Measurements from ENCODE around the gene GPR157. TPM values are rescaled to one million over a fixed set of nuclear protein-coding genes. Genes with fewer than 3 reads are reported as not detected.
"Not testable (repeated sequence)": the region's sequence is repeated elsewhere in the genome, so short reads cannot be mapped to it uniquely, and the experiment has no call there.

The GPR157 gene
- total RNA-seq, 1 experiment from 2014 or later = not detected

DNA sequence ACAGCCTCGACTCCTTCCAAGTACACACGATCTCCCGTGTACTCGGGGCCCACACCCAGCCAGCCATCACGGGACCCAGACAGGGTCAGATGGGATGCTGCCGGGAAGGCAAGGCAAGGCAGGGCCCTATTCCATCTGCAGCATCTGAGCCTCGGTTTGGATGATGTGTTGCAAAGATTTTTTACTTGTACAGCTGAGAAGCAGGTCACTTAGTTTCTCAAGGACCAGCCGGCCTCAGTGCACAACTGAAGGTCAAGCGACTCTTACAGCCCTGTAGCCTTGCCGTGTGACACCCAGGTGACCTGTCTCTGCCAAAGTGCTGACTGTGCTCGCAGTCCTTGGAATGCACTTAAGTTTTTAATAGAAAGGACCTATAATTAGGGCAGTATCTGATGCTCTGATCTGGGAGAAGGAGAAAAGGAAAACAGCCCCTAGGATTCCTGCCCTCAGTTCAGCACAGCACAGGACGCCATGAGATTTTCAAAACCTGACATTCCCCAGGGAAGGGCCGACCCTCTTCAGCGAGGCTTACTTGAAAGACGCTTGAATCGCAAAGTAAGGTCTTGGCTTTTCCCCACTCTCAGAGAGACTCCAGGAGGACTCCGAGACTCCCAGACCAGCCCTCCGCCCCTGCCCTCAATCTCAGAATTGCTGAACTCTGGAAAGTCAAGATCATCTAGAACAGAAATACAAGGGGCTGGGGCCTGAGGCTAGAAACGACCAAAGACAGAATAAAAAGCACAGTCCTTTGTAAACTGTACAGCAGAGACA is 1.3 kb downstream of the GPR157 start:
- H3K79me2 ChIP-seq (ENCODE audit: low read length) = no peaks in the 10 kb centered on the region
- no peak overlapping the region for H3K27ac ChIP-seq (ENCODE audit: low read length)
- peaks cover 35% of the 10 kb centered on the region for H3K4me1 ChIP-seq (ENCODE audit: low read length)
- no peaks in the 10 kb centered on the region for H3K9me3 ChIP-seq (ENCODE audit: low read length)
- H3K9ac ChIP-seq (ENCODE audit: low read length) = no peak overlapping the region
- no peaks in the 10 kb centered on the region for H3K9me2 ChIP-seq (replicated peaks; ENCODE audit: insufficient read depth, low read length)
- H3K36me3 ChIP-seq (ENCODE audit: insufficient read depth, low read length) = no peaks in the 10 kb centered on the region
- DNase-seq = no peak
- H3K27me3 ChIP-seq (ENCODE audit: low read length) = no peaks in the 10 kb centered on the region
- H3K4me3 ChIP-seq (ENCODE audit: low read length) = no peak overlapping the region
- H4K20me1 ChIP-seq (ENCODE audit: insufficient read depth, low read depth, low read length) = no peaks in the 10 kb centered on the region
- H3K4me2 ChIP-seq (ENCODE audit: low read depth, low read length, poor library complexity, severe bottlenecking) = no peak overlapping the region
- no peak overlapping the region for H2AFZ ChIP-seq (ENCODE audit: low read length)

DNA sequence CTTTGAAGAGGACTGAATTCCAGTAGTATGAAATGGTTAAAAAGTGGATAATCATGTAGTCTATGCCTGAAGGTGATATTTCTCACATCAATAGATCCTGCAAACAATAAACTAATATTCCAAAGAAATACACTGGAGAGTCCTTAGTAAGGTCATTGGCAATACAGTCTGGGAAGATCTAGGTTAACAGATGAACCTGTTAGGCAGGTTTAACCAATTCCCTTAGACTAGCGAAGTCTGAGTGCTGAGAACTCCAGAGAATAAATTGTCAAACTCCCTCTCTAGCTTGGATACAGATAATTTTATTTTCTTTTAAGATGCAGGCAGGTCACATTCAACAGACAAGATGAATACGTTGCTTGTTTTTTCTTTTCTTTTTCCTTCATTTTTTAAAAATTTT is 2.4 kb downstream of the GPR157 start:
- H3K4me1 ChIP-seq (ENCODE audit: low read length) = peaks cover 30% of the 10 kb centered on the region
- no peaks in the 10 kb centered on the region for H3K79me2 ChIP-seq (ENCODE audit: low read length)
- DNase-seq = no peak
- no peak overlapping the region for H2AFZ ChIP-seq (ENCODE audit: low read length)
- H3K27me3 ChIP-seq (ENCODE audit: low read length) = no peaks in the 10 kb centered on the region
- H3K9me3 ChIP-seq (ENCODE audit: low read length) = no peaks in the 10 kb centered on the region
- no peak overlapping the region for H3K4me3 ChIP-seq (ENCODE audit: low read length)
- no peaks in the 10 kb centered on the region for H4K20me1 ChIP-seq (ENCODE audit: insufficient read depth, low read depth, low read length)
- H3K9me2 ChIP-seq (replicated peaks; ENCODE audit: insufficient read depth, low read length) = no peaks in the 10 kb centered on the region
- H3K27ac ChIP-seq (ENCODE audit: low read length) = no peak overlapping the region
- H3K36me3 ChIP-seq (ENCODE audit: insufficient read depth, low read length) = no peaks in the 10 kb centered on the region
- H3K4me2 ChIP-seq (ENCODE audit: low read depth, low read length, poor library complexity, severe bottlenecking) = no peak overlapping the region
- no peak overlapping the region for H3K9ac ChIP-seq (ENCODE audit: low read length)

DNA sequence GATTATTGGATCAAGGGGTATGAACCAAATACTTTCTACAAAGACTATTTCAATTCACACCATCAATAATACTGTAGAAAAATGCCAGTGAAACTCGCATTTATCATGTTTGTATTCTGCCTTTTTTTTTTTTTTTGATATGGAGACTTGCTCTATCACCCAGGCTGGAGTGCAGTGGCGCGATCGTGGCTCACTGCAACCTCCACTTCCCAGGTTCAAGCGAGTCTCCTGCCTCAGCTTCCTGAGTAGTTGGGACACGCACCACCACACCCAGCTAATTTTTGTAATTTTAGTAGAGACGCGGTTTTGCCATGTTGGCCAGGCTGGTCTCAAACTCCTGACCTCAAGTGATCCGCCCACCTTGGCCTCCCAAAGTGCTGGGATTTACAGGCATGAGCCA is 3.1 kb downstream of the GPR157 start:
- not testable (repeated sequence) for H3K9me3 ChIP-seq (ENCODE audit: low read length); H3K4me3 ChIP-seq (ENCODE audit: low read length); H3K4me2 ChIP-seq (ENCODE audit: low read depth, low read length, poor library complexity, severe bottlenecking); H3K9ac ChIP-seq (ENCODE audit: low read length); H3K27ac ChIP-seq (ENCODE audit: low read length); DNase-seq; H3K36me3 ChIP-seq (ENCODE audit: insufficient read depth, low read length); H3K27me3 ChIP-seq (ENCODE audit: low read length); H3K79me2 ChIP-seq (ENCODE audit: low read length); H2AFZ ChIP-seq (ENCODE audit: low read length); H4K20me1 ChIP-seq (ENCODE audit: insufficient read depth, low read depth, low read length); H3K9me2 ChIP-seq (replicated peaks; ENCODE audit: insufficient read depth, low read length)
- peaks cover 27% of the 10 kb centered on the region for H3K4me1 ChIP-seq (ENCODE audit: low read length)

DNA sequence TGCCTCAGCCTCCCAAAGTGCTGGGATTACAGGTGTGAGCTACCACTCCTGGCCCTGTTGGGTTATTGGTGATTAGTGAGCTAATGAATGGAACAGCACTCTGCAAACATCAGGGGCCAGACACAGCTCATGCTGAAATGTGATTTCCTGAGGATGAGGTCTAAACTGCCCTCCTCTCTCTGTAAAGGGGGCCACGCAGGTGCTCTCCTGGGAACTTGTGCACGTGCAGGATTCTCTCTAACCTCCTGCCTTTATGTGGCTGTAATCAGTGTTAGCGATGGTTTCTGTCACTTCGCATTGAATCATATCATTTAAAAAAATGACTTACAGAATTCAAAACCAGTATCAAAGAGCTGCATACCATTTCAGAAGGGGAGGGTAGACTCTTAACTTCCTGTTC is 3.6 kb downstream of the GPR157 start:
- Histone ChIP-seq H3K9ac (ENCODE audit: low read length) (no peak overlapping the region), H3K79me2 (ENCODE audit: low read length) (no peaks in the 10 kb centered on the region), H3K27ac (ENCODE audit: low read length) (no peak overlapping the region), H3K9me2 (replicated peaks; ENCODE audit: insufficient read depth, low read length) (no peaks in the 10 kb centered on the region), H3K4me2 (ENCODE audit: low read depth, low read length, poor library complexity, severe bottlenecking) (no peak overlapping the region), H3K4me1 (ENCODE audit: low read length) (peaks cover 27% of the 10 kb centered on the region), H2AFZ (ENCODE audit: low read length) (no peak overlapping the region), H4K20me1 (ENCODE audit: insufficient read depth, low read depth, low read length) (no peaks in the 10 kb centered on the region), H3K27me3 (ENCODE audit: low read length) (no peaks in the 10 kb centered on the region), H3K4me3 (ENCODE audit: low read length) (no peak overlapping the region), H3K9me3 (ENCODE audit: low read length) (no peaks in the 10 kb centered on the region), H3K36me3 (ENCODE audit: insufficient read depth, low read length) (no peaks in the 10 kb centered on the region)
- no peak for DNase-seq

DNA sequence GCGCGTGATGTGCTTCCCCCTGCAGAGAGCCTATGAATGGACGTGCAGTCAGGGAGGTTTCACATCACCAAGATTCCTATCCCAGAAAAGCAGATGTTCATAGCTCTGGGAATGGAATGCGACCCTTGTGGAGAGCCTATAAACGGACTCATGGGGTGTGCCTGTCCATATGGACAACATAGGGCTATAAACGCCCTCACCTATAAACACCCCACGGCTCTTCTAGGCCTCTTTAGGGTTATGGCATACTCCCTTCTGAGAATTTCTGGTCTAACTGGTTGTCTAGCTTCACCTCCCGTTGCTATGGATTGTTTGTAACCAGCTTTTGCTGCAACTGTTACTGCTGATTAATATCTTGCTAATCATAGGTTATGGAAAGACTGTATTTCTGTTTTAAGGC is 4.5 kb downstream of the GPR157 start:
- DNase-seq; H2AFZ ChIP-seq (ENCODE audit: low read length); H3K4me3 ChIP-seq (ENCODE audit: low read length); H4K20me1 ChIP-seq (ENCODE audit: insufficient read depth, low read depth, low read length); H3K27me3 ChIP-seq (ENCODE audit: low read length); H3K27ac ChIP-seq (ENCODE audit: low read length); H3K9me3 ChIP-seq (ENCODE audit: low read length); H3K36me3 ChIP-seq (ENCODE audit: insufficient read depth, low read length); H3K9ac ChIP-seq (ENCODE audit: low read length); H3K9me2 ChIP-seq (replicated peaks; ENCODE audit: insufficient read depth, low read length); H3K79me2 ChIP-seq (ENCODE audit: low read length); H3K4me2 ChIP-seq (ENCODE audit: low read depth, low read length, poor library complexity, severe bottlenecking): not testable (repeated sequence)
- peaks cover 20% of the 10 kb centered on the region for H3K4me1 ChIP-seq (ENCODE audit: low read length)

DNA sequence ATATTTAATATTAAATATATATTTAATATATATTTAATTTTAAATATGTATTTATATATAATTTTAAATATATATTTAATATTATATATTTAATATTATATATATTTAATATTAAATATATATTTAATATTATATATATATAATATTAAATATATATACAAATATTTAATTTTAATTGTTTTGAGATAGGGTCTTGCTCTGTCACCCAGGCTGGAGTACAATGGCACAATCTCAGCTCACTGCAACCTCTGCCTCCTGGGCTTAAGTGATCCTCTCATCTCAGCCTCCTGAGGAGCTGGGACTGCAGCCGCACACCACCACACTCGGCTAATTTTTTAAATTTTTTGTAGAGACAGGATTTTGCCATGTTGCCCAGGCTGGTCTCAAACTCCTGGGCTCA is 5.2 kb downstream of the GPR157 start:
- H3K79me2 ChIP-seq (ENCODE audit: low read length); DNase-seq: not testable (repeated sequence)

DNA sequence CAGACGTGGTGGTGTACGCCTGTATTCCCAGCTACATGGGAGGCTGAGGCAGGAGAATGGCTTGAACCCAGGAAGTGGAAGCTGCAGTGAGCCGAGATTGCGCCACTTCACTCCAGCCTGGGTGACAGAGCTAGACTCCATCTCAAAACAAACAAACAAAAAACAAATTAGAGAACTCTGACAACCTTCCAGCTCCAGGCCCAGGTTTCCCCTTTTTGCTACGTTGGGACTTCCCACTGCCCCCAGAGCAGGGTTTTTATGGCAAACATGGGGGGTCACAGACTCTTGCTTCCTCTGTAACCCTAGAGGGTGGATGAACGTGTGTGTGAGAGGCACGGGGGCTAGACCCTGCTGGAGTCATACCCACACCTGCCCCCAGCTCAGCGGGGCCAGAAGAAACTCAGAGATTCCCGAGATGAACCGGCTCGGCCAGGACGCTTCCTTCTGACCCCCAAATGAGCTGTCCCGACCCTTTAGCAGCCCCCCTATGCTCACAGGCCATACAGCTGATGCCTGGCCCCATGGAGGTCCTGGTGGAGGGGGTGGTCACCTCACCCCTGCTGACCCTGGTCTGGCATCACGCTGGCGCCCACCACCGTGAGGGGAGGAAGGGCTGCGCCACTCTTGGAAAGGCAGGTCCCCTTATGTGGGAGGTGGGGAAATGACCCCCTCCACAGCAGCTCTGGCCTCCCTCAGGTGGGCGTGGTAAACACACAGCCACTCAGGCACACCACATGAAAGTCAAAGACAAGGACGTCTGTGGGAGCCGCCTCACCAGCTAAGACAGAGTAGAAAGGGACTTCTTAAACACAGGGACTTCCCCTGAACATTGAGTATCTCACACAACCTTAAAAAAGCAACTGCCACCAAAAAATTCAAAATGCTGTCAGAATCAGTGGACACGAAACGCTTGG is 7.1 kb downstream of the GPR157 start:
- DNase-seq = no peak
- H3K27me3 ChIP-seq (ENCODE audit: low read length) = no peaks in the 10 kb centered on the region
- H3K4me3 ChIP-seq (ENCODE audit: low read length) = no peak overlapping the region
- H2AFZ ChIP-seq (ENCODE audit: low read length) = no peak overlapping the region
- H3K4me2 ChIP-seq (ENCODE audit: low read depth, low read length, poor library complexity, severe bottlenecking) = no peak overlapping the region
- no peaks in the 10 kb centered on the region for H3K36me3 ChIP-seq (ENCODE audit: insufficient read depth, low read length)
- peaks cover 9% of the 10 kb centered on the region for H3K4me1 ChIP-seq (ENCODE audit: low read length)
- H4K20me1 ChIP-seq (ENCODE audit: insufficient read depth, low read depth, low read length) = no peaks in the 10 kb centered on the region
- no peak overlapping the region for H3K27ac ChIP-seq (ENCODE audit: low read length)
- H3K9ac ChIP-seq (ENCODE audit: low read length) = no peak overlapping the region
- H3K79me2 ChIP-seq (ENCODE audit: low read length) = no peaks in the 10 kb centered on the region
- no peaks in the 10 kb centered on the region for H3K9me2 ChIP-seq (replicated peaks; ENCODE audit: insufficient read depth, low read length)
- no peaks in the 10 kb centered on the region for H3K9me3 ChIP-seq (ENCODE audit: low read length)

More for the DNA sequence above, 5.2 kb downstream of the GPR157 start:
- not testable (repeated sequence) for H3K9me2 ChIP-seq (replicated peaks; ENCODE audit: insufficient read depth, low read length); H3K27me3 ChIP-seq (ENCODE audit: low read length); H2AFZ ChIP-seq (ENCODE audit: low read length); H3K9me3 ChIP-seq (ENCODE audit: low read length); H3K9ac ChIP-seq (ENCODE audit: low read length); H3K4me3 ChIP-seq (ENCODE audit: low read length); H3K27ac ChIP-seq (ENCODE audit: low read length); H3K4me2 ChIP-seq (ENCODE audit: low read depth, low read length, poor library complexity, severe bottlenecking); H3K36me3 ChIP-seq (ENCODE audit: insufficient read depth, low read length); H4K20me1 ChIP-seq (ENCODE audit: insufficient read depth, low read depth, low read length)
- H3K4me1 ChIP-seq (ENCODE audit: low read length) = peaks cover 17% of the 10 kb centered on the region

DNA sequence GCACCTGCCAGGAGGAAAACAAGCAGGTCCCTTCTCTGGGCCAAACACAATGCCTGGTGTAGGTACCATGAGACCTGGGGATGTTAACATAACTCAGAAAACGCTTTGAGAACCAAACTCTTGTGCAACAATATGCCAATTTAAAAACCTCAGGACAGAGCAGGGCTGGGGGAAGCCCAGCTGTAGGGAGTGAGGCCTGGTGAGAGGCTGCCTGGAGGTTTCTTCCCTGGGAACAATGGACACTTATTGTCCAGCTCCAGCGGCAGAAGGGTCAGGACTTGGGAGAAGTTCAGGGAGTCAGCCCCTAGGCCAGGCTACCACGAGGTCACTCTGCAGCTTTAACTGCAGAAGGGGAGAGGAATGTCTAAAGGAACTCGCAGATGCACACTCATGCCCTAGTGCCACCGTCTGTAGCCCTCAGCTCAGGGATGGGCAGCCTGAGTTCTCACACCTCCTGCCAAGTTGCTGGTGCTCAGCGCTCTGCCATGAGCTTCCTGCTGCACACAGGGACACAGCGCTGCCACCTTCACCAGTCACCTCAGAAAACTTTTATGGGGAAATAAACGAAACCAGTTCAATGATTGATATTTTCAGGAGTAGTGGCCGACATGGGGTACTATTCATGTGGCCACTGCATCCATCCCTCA is 8.5 kb downstream of the GPR157 start:
- H3K27me3 ChIP-seq (ENCODE audit: low read length) = no peaks in the 10 kb centered on the region
- no peak overlapping the region for H2AFZ ChIP-seq (ENCODE audit: low read length)
- H3K9ac ChIP-seq (ENCODE audit: low read length) = no peak overlapping the region
- H3K4me2 ChIP-seq (ENCODE audit: low read depth, low read length, poor library complexity, severe bottlenecking) = no peak overlapping the region
- no peaks in the 10 kb centered on the region for H4K20me1 ChIP-seq (ENCODE audit: insufficient read depth, low read depth, low read length)
- no peak for DNase-seq
- H3K9me2 ChIP-seq (replicated peaks; ENCODE audit: insufficient read depth, low read length) = no peaks in the 10 kb centered on the region
- no peak overlapping the region for H3K27ac ChIP-seq (ENCODE audit: low read length)
- no peak overlapping the region for H3K4me3 ChIP-seq (ENCODE audit: low read length)
- H3K79me2 ChIP-seq (ENCODE audit: low read length) = no peaks in the 10 kb centered on the region
- H3K36me3 ChIP-seq (ENCODE audit: insufficient read depth, low read length) = no peaks in the 10 kb centered on the region
- no peaks in the 10 kb centered on the region for H3K9me3 ChIP-seq (ENCODE audit: low read length)
- no peaks in the 10 kb centered on the region for H3K4me1 ChIP-seq (ENCODE audit: low read length)

All from Karpas-422 (cell line).